Endothelial cell of umbilical vein (primary cell): ENCODE data around the gene TSPAN9. TPM values are rescaled to one million over a fixed set of nuclear protein-coding genes. Genes with fewer than 3 reads are reported as not detected.
A peak's percentile ranks its signal among the peaks of the same experiment; 100 is the strongest.

Experiments
- BruUV-seq: library from RNA; stranded (reverse); fragments of 400-500 nt; replicated peaks from 2 replicates; lab custom pipeline; 2021; lab: Mats Ljungman, UMichigan
- CTCF ChIA-PET: fragments of 300-600, 350-600 bp; sonication (Branson Sonifier 250); formaldehyde crosslinking; loops from one replicate; lab custom pipeline; 2021; ENCODE audit warnings: antibody characterized with exemption, inconsistent platforms; lab: Charles Lee
- POLR2A ChIA-PET: fragments of 300-600, 350-600 bp; sonication (Branson Sonifier 250); formaldehyde crosslinking; loops from one replicate; lab custom pipeline; 2021; ENCODE audit warnings: antibody characterized with exemption, inconsistent platforms; lab: Charles Lee
- DNase-seq: peaks from one replicate; pipeline ENCODE4 v3.0.0-alpha.2; 2011; ENCODE audit warnings: low read depth, low spot score
- FAIRE-seq: peaks from 2 replicates; lab custom pipeline; 2011; peaks lifted over from hg19 to GRCh38; lab: Jason Lieb, UNC
- H2AFZ ChIP-seq: 2 replicates; pipeline ENCODE4 v1.6.0; 2012; ENCODE audit warnings: low read depth, low read length, control low read depth, inconsistent platforms
- H3K27ac ChIP-seq: 2 replicates; pipeline ENCODE4 v1.5.1; 2011; ENCODE audit warnings: low read depth, mild to moderate bottlenecking, control low read depth, low read length, moderate library complexity; ENCODE audit not compliant: insufficient read depth
- H3K27me3 ChIP-seq, 2 experiments: 2 replicates each; pipeline versions ENCODE4 v1.6.0 to v1.6.1; 2011; ENCODE audit warnings: low read length in 2 of 2, mixed read lengths in 1 of 2; ENCODE audit not compliant: control insufficient read depth in 2 of 2, insufficient read depth in 2 of 2
- H3K36me3 ChIP-seq, 2 experiments: 2 replicates in 1 of 2; 3 replicates in 1 of 2; pipeline ENCODE4 v1.5.1; 2011; ENCODE audit warnings: low read length in 2 of 2, mild to moderate bottlenecking in 1 of 2, moderate library complexity in 1 of 2; ENCODE audit not compliant: control insufficient read depth in 2 of 2, insufficient read depth in 2 of 2; ENCODE audit errors: extremely low read depth in 1 of 2
- H3K4me1 ChIP-seq: 3 replicates; pipeline ENCODE4 v1.5.1; 2011; ENCODE audit warnings: mild to moderate bottlenecking, low read length; ENCODE audit not compliant: control insufficient read depth, insufficient read depth; ENCODE audit errors: extremely low read depth
- H3K4me2 ChIP-seq: 2 replicates; pipeline ENCODE4 v1.6.1; 2011; ENCODE audit warnings: low read length, control low read depth, mixed read lengths; ENCODE audit not compliant: insufficient read depth
- H3K4me3 ChIP-seq, 3 experiments: fragments of 200-600 bp in 1 of 3; sonication (generic), shearing (Covaris generic) in 1 of 3; replicated peaks in 1 of 3; 2 replicates each; pipeline ENCODE4 v1.5.1; 2011 to 2016; ENCODE audit warnings: control low read depth in 3 of 3, low read length in 3 of 3, mild to moderate bottlenecking in 2 of 3, inconsistent platforms in 1 of 3, low read depth in 1 of 3, moderate library complexity in 1 of 3; ENCODE audit not compliant: insufficient read depth in 1 of 3
- H3K79me2 ChIP-seq: 2 replicates; pipeline ENCODE4 v1.6.0; 2012; ENCODE audit warnings: low read length, inconsistent platforms; ENCODE audit not compliant: control insufficient read depth, insufficient read depth
- H3K9ac ChIP-seq: replicated peaks from 2 replicates; pipeline ENCODE3; 2011; ENCODE audit warnings: low read length, control low read depth; ENCODE audit not compliant: insufficient read depth; ENCODE audit errors: extremely low read depth
- H3K9me1 ChIP-seq: replicated peaks from 3 replicates; pipeline ENCODE4 v1.6.0; 2011; ENCODE audit warnings: mild to moderate bottlenecking, low read length; ENCODE audit not compliant: control insufficient read depth, insufficient read depth; ENCODE audit errors: extremely low read depth
- H3K9me3 ChIP-seq: replicated peaks from 2 replicates; pipeline ENCODE4 v1.5.1; 2012; ENCODE audit warnings: low read length, inconsistent platforms; ENCODE audit not compliant: control insufficient read depth, insufficient read depth
- H4K20me1 ChIP-seq: replicated peaks from 2 replicates; pipeline ENCODE3; 2011; ENCODE audit warnings: mild to moderate bottlenecking, low read length; ENCODE audit not compliant: control insufficient read depth, insufficient read depth; ENCODE audit errors: extremely low read depth
- EZH2 ChIP-seq: IDR thresholded peaks from 2 replicates; pipeline ENCODE4 v1.6.1; 2012; ENCODE audit warnings: borderline replicate concordance, low read depth, mild to moderate bottlenecking, moderate library complexity, low read length, inconsistent platforms; ENCODE audit not compliant: severe bottlenecking
- FOS ChIP-seq: IDR thresholded peaks from 2 replicates; pipeline ENCODE4 v1.6.1; 2011; ENCODE audit warnings: mild to moderate bottlenecking, low read length, moderate library complexity, borderline replicate concordance; ENCODE audit not compliant: insufficient read depth
- GATA2 ChIP-seq: IDR thresholded peaks from 2 replicates; pipeline ENCODE4 v1.7.0; 2011; ENCODE audit warnings: low read depth, mild to moderate bottlenecking, moderate library complexity, mixed read lengths, low read length; ENCODE audit not compliant: insufficient read length, insufficient read depth
- JUN ChIP-seq: IDR thresholded peaks from 2 replicates; pipeline ENCODE4 v1.6.1; 2011; ENCODE audit warnings: borderline replicate concordance, low read depth; ENCODE audit not compliant: insufficient read length, insufficient read depth
- MAX ChIP-seq: IDR thresholded peaks from 2 replicates; pipeline ENCODE4 v1.6.1; 2011; ENCODE audit not compliant: insufficient read depth, insufficient read length
- MYC ChIP-seq: IDR thresholded peaks from one replicate; pipeline ENCODE4 v1.6.1; 2011; ENCODE audit warnings: mild to moderate bottlenecking, low read depth, low read length
- POLR2A ChIP-seq: IDR thresholded peaks from 2 replicates; pipeline ENCODE4 v1.6.1; 2012; ENCODE audit warnings: low read depth, mild to moderate bottlenecking, control low read depth, low read length
- POLR2AphosphoS5 ChIP-seq: IDR thresholded peaks from 2 replicates; pipeline ENCODE4 v1.6.1; 2012; ENCODE audit warnings: low read depth, mild to moderate bottlenecking, control low read depth, low read length, moderate library complexity; ENCODE audit not compliant: insufficient read depth
- dilution Hi-C: fragments of 300-500 bp; cut with MboI; formaldehyde crosslinking; loops from one replicate; pipeline ENCODE4 v1.15.0; 2019; ENCODE audit warnings: low sequenced_read_pairs; ENCODE audit not compliant: extremely low pct_ligation_motif_present
- intact Hi-C: fragments of 100-400 bp; cut with micrococcal nuclease; formaldehyde crosslinking; loops from one replicate; pipeline ENCODE4 v1.10.0; 2022
- polyA plus RNA-seq, 4 experiments: library from polyadenylated mRNA; depleted of rRNA in 3 of 4; stranded (reverse) in 3 of 4; unstranded in 1 of 4; fragments of >200 nt; gene quantifications; 2 replicates each; pipeline versions ENCODE4 v1.2.1 to v1.2.3, GENCODE V29; 2011 to 2012; ENCODE audit warnings: missing spikeins in 1 of 4
- total RNA-seq: library from RNA; stranded (reverse); gene quantifications from 2 replicates; pipeline ENCODE4 v1.2.3, GENCODE V29; 2021
- TF ChIP-seq, protein P1 (sequence below), 2 donors: IDR thresholded peaks; 1 replicate in 1 of 2; 2 replicates in 1 of 2; pipeline ENCODE4 v1.5.1; 2011; ENCODE audit warnings: low read length in 2 of 2, mild to moderate bottlenecking in 2 of 2, moderate library complexity in 2 of 2, control low read depth in 1 of 2, inconsistent platforms in 1 of 2, low read depth in 1 of 2; ENCODE audit not compliant: insufficient read depth in 1 of 2; ENCODE audit errors: extremely low read depth in 1 of 2

Gene TSPAN9
- total and polyA plus RNA-seq, 2 donors (not counting 3 experiments of a cell fraction or from before 2014, with no cell fraction given), result 43.3 to 66.8 TPM

- no peak overlapping the region for H2AFZ ChIP-seq
- intact Hi-C loops, result loop anchor here (1.0 to 5.0 kb wide), 4 partner anchors 15 to 136 kb away; no protein-coding TSS in a partner anchor
- H3K27ac ChIP-seq, result peak overlapping the region; percentile 73
- no peaks in the 10 kb centered on the region for H3K9me1 ChIP-seq
- peak overlapping the region; percentile 59 for H3K4me2 ChIP-seq
- FAIRE-seq (no peak), DNase-seq (no peak)
- no peaks in the 10 kb centered on the region for H3K79me2 ChIP-seq
- no peaks in the 10 kb centered on the region for H3K27me3 ChIP-seq
- TF ChIP-seq POLR2AphosphoS5, result no peak
- TF ChIP-seq MYC, result no peak
- no peak for TF ChIP-seq GATA2
- no peak for TF ChIP-seq FOS
- H3K9ac ChIP-seq, result no peak overlapping the region
- H3K4me1 ChIP-seq, result peaks cover 27% of the 10 kb centered on the region
- POLR2A ChIA-PET, result interaction anchor here (0.6 to 2.4 kb wide), 4 partner anchors 18 to 32 kb away, joined by 3 to 9 read pairs (median 3); no protein-coding TSS in a partner anchor
- no peaks in the 10 kb centered on the region for H4K20me1 ChIP-seq
- BruUV-seq, result no TSS peak
- CTCF ChIA-PET, result interaction anchor here (1.2 to 3.7 kb wide), 9 partner anchors 19 to 203 kb away, joined by 3 to 22 read pairs (median 5); no protein-coding TSS in a partner anchor
- dilution Hi-C loops, result no loop called here
- no peak overlapping the region for H3K4me3 ChIP-seq
- H3K9me3 ChIP-seq, result no peaks in the 10 kb centered on the region
- H3K36me3 ChIP-seq, result peaks cover 0 to 3% of the 10 kb centered on the region in 2 experiments
These were observed 20.7 kb downstream of the TSPAN9 start for GRCh38 chr12:3097836-3098235.

DNA sequence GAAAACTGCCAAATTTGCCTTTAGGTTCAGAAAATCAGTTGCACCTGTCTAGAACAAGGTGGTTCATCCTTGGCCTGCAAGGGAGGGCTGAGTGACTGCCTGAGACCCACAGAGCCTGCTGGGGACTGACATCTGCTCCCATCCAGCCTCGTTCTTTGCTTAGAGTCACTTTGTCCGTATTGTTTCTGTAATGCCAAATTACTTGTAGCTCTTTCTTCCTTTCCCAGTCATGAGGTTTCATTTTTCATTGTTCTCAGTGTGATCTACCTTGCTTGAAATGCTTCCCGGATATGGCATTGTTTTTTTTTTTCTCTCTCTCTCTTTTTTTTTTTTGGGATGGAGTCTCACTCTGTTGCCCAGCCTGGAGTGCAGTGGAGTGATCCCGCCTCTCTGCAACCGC, 21.3 kb downstream of the TSPAN9 start:
- peak overlapping the region; percentile 59 for H3K4me2 ChIP-seq
- dilution Hi-C loops, result no loop called here
- no TSS peak for BruUV-seq

More for the DNA sequence above, 21.3 kb downstream of the TSPAN9 start:
- Histone ChIP-seq H3K9me1 (no peaks in the 10 kb centered on the region), H3K9me3 (no peaks in the 10 kb centered on the region), H3K4me3 (no peak overlapping the region), H3K27ac (peak overlapping the region; percentile 73), H3K27me3 (no peaks in the 10 kb centered on the region), H3K9ac (no peak overlapping the region), H3K36me3 (peaks cover 0 to 3% of the 10 kb centered on the region in 2 experiments), H4K20me1 (no peaks in the 10 kb centered on the region), H2AFZ (no peak overlapping the region), H3K79me2 (no peaks in the 10 kb centered on the region), H3K4me1 (peaks cover 27% of the 10 kb centered on the region)
- TF ChIP-seq JUN, result no peak
- TF ChIP-seq EZH2, result no peak
- TF ChIP-seq, protein P1, sequence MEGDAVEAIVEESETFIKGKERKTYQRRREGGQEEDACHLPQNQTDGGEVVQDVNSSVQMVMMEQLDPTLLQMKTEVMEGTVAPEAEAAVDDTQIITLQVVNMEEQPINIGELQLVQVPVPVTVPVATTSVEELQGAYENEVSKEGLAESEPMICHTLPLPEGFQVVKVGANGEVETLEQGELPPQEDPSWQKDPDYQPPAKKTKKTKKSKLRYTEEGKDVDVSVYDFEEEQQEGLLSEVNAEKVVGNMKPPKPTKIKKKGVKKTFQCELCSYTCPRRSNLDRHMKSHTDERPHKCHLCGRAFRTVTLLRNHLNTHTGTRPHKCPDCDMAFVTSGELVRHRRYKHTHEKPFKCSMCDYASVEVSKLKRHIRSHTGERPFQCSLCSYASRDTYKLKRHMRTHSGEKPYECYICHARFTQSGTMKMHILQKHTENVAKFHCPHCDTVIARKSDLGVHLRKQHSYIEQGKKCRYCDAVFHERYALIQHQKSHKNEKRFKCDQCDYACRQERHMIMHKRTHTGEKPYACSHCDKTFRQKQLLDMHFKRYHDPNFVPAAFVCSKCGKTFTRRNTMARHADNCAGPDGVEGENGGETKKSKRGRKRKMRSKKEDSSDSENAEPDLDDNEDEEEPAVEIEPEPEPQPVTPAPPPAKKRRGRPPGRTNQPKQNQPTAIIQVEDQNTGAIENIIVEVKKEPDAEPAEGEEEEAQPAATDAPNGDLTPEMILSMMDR (IDR thresholded peaks at IDR 0.05; ENCODE audit: extremely low read depth in 1 of 2, insufficient read depth in 1 of 2, low read depth in 1 of 2, low read length in 2 of 2), result no peak
- no peak for TF ChIP-seq MYC
- no peak for TF ChIP-seq POLR2A
- no peak for TF ChIP-seq POLR2AphosphoS5
- TF ChIP-seq FOS, result no peak
- TF ChIP-seq MAX, result no peak
- no peak for TF ChIP-seq GATA2
- FAIRE-seq (peak; percentile 81), DNase-seq (peak; percentile 51)
- intact Hi-C loops, result loop anchor here (5.0 kb wide), 1 partner anchor 136 kb away; no protein-coding TSS in a partner anchor
- ChIA-PET POLR2A (interaction anchor here (0.6 to 2.4 kb wide), 3 partner anchors 20 to 31 kb away, joined by 3 to 9 read pairs (median 3); no protein-coding TSS in a partner anchor), CTCF (interaction anchor here (1.2 to 3.7 kb wide), 7 partner anchors 20 to 202 kb away, joined by 3 to 22 read pairs (median 5); no protein-coding TSS in a partner anchor)
